Erythroblast (primary cell): Measurements from ENCODE around the gene DGKH.

Experiments used
- GATA1 ChIP-seq: IDR thresholded peaks from 2 replicates; pipeline ENCODE4 v1.6.1; 2011; ENCODE audit warnings: low read depth, mild to moderate bottlenecking, control low read depth, low read length, moderate library complexity
- POLR2A ChIP-seq: IDR thresholded peaks from 2 replicates; pipeline ENCODE4 v1.6.1; 2011; ENCODE audit warnings: mild to moderate bottlenecking, low read length

- TF ChIP-seq POLR2A (no peak), GATA1 (no peak)
Observed at GRCh38 chr13:42228527-42228926, 180.1 kb downstream of the DGKH start.
